ENCODE measurements around the gene PLAAT2.

DNA sequence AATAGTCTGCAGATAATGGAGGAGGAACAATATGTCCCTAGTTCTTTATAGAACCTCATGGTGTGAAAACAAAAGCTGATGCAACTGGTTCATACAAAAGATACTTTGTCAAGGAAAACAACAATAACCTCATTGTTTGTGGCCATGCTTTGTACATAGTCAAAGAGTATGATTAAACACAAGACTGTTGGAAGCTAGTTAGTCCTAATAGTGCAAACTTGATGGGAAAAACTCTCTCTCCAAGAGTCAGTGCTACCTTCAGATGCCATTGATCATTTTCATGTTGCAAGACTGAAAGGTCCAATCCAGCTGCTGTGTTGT, 20.1 kb upstream of the PLAAT2 start:
- no peak for TF ChIP-seq HNRNPUL1 (IDR thresholded peaks at IDR 0.05; ENCODE audit: low read depth, low read length)
- no peak for TF ChIP-seq EZH2 (conservative IDR thresholded peaks at IDR 0.05; ENCODE audit: low read depth, low read length)
- TF ChIP-seq POLR2AphosphoS5 (IDR thresholded peaks at IDR 0.05; ENCODE audit: low read depth, low read length) = no peak
- no peak for TF ChIP-seq NFYB (CRISPR knock-in tag; IDR thresholded peaks at IDR 0.05)
- no peak for TF ChIP-seq ZNF510 (CRISPR knock-in tag; IDR thresholded peaks at IDR 0.05; ENCODE audit: low read depth)
